ENCODE results near the gene CRYBG1. TPM values are rescaled to one million over a fixed set of nuclear protein-coding genes. Genes with fewer than 3 reads are reported as not detected.
"Not testable (repeated sequence)": the region's sequence is repeated elsewhere in the genome, so short reads cannot be mapped to it uniquely, and the experiment has no call there.

CRYBG1 gene
- total RNA-seq, 1 donor = 105 TPM

DNA sequence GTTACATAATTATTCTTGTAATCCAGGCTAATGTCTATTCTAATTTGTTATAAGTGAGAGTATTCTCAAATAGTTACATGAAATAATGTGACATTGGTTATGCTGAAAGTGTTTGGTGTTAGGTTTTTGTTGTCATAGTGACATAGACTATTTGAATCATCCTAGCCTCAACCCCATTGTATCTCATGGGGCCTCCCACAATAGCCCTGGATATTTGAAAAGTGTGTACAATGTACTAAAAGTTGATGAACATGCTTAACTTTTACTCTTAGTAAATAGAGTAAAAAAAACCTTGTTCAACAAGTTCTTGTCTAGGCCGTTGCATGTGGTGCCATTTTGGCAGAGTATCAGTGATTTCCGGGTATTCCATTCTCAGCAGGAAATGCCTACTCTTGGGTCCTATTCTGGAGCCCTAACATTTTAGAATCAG lies 185.8 kb downstream of the CRYBG1 start:
- DNase-seq (ENCODE audit: low read depth) = no peak

DNA sequence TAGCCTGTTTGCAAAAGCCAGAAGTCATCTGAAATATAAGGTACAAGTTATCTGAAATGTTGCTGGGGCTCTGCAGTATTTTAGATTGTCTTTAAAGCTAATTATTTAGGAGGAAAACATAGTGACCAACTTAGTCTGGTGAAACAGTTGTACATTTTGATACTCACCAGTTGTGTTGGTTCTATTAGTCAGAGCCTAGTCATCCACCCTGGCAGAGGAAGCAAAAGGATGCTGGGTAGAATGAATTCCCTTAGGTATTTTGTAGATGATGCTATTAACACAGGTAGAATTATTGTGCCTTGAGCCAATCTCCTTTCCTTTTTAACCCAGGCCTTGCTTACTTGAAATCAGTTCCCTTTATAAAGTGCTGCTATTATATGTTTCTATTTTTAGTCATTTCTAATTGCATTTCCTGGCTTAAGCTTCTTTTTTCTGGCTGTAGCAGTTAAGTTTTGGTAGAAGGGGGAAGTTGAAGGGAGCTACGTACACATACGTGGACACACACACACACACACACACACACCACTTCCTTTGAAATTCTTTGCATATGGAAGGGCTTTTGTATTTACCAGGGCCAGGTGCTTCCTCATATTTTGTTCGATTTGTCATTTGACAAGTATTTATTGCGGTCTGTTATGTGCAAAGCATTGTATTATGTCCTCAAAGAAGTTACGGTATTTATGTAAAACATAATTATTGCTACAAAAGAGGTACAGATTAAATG lies 186.3 kb downstream of the CRYBG1 start:
- DNase-seq (ENCODE audit: low read depth) = peak; percentile 90
- no peak overlapping the region for H3K4me3 ChIP-seq (ENCODE audit: low read depth, low read length)
- TF ChIP-seq, protein P1, sequence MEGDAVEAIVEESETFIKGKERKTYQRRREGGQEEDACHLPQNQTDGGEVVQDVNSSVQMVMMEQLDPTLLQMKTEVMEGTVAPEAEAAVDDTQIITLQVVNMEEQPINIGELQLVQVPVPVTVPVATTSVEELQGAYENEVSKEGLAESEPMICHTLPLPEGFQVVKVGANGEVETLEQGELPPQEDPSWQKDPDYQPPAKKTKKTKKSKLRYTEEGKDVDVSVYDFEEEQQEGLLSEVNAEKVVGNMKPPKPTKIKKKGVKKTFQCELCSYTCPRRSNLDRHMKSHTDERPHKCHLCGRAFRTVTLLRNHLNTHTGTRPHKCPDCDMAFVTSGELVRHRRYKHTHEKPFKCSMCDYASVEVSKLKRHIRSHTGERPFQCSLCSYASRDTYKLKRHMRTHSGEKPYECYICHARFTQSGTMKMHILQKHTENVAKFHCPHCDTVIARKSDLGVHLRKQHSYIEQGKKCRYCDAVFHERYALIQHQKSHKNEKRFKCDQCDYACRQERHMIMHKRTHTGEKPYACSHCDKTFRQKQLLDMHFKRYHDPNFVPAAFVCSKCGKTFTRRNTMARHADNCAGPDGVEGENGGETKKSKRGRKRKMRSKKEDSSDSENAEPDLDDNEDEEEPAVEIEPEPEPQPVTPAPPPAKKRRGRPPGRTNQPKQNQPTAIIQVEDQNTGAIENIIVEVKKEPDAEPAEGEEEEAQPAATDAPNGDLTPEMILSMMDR (IDR thresholded peaks at IDR 0.05; ENCODE audit: insufficient read depth, low read length) = no peak

More for the DNA sequence above, 185.8 kb downstream of the CRYBG1 start:
- H3K4me3 ChIP-seq (ENCODE audit: low read depth, low read length) = no peak overlapping the region
- TF ChIP-seq, protein P1 (IDR thresholded peaks at IDR 0.05; ENCODE audit: insufficient read depth, low read length) = no peak

DNA sequence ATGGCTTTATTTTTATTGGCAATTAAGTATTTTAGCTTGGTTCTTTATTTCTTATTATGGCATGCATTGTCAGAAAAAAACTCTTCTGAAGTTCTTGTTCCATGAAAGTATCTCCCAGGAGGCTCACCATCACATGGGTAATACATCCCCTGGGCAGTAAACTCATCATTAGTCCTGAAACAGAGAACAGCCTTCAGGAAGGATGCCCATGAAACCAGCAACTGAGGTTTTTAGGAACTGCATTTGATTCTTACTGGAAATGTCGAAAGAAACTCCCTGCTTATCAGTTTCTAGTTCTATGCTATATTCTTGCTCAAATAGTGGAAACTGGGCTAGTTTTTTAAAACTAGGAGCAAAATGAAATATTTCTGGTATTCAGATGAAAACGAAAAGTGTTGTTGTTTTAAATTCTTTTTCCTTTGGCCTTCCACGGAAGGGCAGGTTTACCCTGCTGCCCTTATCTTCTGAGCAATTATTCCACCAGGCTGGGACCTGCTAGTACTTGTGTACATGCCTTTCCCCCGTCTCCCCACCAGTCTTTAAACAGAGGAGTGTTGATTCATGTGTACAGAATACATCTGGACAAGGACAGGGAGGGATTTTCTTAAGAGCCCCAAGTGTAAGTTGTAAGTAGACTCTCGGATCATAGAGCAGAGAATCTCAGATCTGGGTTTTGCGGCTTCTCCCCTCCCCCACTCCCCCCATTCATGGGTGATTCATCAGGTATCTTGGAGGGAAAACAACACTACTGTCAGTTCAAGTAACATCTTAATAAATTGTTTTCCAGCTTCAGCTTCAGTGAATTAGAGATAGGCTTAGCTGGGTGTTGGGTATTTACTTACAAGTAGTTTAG lies 187.3 kb downstream of the CRYBG1 start:
- H3K4me3 ChIP-seq (ENCODE audit: low read depth, low read length) = no peak overlapping the region
- TF ChIP-seq, protein P1 (IDR thresholded peaks at IDR 0.05; ENCODE audit: insufficient read depth, low read length) = peak; percentile 23
- peak; percentile 81 for DNase-seq (ENCODE audit: low read depth)

DNA sequence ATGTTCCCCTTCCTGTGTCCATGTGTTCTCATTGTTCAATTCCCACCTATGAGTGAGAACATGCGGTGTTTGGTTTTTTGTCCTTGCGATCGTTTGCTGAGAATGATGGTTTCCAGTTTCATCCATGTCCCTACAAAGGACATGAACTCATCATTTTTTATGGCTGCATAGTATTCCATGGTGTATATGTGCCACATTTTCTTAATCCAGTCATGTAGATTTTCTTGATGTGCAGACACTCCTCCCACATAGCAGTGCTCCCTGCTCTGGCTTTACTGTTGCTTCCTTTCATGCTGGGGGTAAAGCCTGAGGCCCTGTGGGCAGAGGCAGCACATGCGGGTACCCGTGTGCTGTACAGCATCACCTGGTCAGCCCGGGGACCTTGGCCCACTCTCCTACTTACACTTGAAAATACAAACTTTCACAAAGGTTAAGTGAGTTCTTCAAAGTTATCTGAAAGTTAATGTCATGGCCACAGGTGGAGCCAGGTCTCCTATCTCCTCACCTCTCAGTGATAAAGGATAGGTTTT lies 188.5 kb downstream of the CRYBG1 start:
- not testable (repeated sequence) for H3K4me3 ChIP-seq (ENCODE audit: low read depth, low read length); DNase-seq (ENCODE audit: low read depth)

DNA sequence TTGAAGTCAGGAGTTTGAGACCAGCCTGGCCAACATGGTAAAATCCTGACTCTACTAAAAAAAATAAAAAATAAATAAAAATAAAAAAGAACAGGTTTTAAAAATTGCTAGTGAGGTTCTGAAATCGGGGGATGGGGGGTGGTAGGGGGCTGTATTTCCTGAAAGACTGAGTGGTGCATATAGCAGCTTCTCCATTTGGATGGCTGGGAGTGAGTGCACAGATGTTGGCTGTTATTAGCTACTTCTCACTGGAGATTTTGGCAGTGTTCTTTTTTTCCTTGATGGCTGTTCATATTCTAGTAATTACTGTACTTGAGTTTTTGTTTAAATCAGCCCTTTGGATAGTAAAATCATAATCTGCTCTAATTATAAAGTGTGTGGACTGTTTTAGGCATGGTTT lies 189.0 kb downstream of the CRYBG1 start:
- TF ChIP-seq, protein P1 (IDR thresholded peaks at IDR 0.05; ENCODE audit: insufficient read depth, low read length) = no peak
- DNase-seq (ENCODE audit: low read depth) = no peak
- no peak overlapping the region for H3K4me3 ChIP-seq (ENCODE audit: low read depth, low read length)

DNA sequence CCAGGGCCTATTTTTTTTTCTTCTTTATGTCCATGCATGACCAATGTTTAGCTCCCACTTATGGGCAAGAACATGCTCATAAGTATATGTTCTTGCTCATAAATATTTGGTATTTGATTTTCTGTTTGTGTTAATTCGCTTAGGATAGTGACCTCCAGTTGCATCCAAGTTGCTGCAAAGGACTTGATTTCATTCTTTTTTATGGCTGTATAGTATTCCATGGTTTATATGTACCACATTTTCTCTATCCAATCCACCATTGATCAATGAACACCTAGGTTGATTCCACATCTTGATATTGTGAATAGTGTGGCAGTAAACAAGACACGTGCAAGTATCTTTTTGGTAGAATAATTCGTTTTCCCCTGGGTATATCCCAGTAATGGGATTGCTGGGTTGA lies 190.6 kb downstream of the CRYBG1 start:
- no peak for DNase-seq (ENCODE audit: low read depth)
- H3K4me3 ChIP-seq (ENCODE audit: low read depth, low read length) = no peak overlapping the region
- TF ChIP-seq, protein P1 (IDR thresholded peaks at IDR 0.05; ENCODE audit: insufficient read depth, low read length) = no peak

DNA sequence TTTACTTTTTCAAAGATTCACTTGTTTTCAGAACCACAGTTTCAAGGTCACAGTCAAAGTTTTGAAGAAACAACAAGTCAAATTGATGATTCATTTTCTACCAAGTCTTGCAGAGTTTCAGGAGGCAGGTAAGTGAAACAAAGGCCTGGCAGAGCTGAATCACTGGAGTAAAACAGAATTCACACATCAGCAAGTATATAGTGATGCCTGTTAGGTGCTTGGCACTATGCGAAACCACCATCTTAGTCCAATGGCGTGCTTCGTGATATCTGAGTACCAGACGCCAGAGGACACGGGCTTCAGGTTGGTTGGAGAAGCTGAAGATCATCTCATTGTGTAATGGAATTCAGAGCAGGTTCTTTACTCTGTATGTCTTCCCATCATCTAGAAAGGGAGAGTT lies 192.9 kb downstream of the CRYBG1 start:
- TF ChIP-seq, protein P1 (IDR thresholded peaks at IDR 0.05; ENCODE audit: insufficient read depth, low read length) = no peak
- no peak for DNase-seq (ENCODE audit: low read depth)
- no peak overlapping the region for H3K4me3 ChIP-seq (ENCODE audit: low read depth, low read length)

All from fibroblast of the aortic adventitia (primary cell).